IMR-90 (cell line): Measurements from ENCODE around the gene ADAMTS16. TPM values are rescaled to one million over a fixed set of nuclear protein-coding genes. Genes with fewer than 3 reads are reported as not detected.

Experiments
- ATAC-seq: fragments of 200-7000 bp; cut with Tn5 transposase; 2 replicates; pipeline ENCODE4 v1.9.1; 2020; ENCODE audit warnings: low read depth, mild to moderate bottlenecking, moderate library complexity
- BruUV-seq: library from RNA; stranded (reverse); fragments of 400-500 nt; replicated peaks from 2 replicates; lab custom pipeline; 2021; lab: Mats Ljungman, UMichigan
- CTCF ChIA-PET: fragments of 300-600 bp; formaldehyde crosslinking; extraction: SDS; loops from one replicate; lab custom pipeline; 2021; ENCODE audit warnings: antibody characterized with exemption; lab: Yijun Ruan, JAX
- POLR2A ChIA-PET: fragments of 300-600 bp; sonication (Branson Sonifier 250); formaldehyde crosslinking; loops from one replicate; lab custom pipeline; 2022; ENCODE audit warnings: antibody characterized with exemption; ENCODE audit not compliant: unreplicated experiment; lab: Charles Lee
- DNase-seq: peaks from one replicate; pipeline ENCODE4 v3.0.0; 2013
- H2AFZ ChIP-seq: replicated peaks from 2 replicates; pipeline ENCODE3; 2013; ENCODE audit warnings: low read length, mild to moderate bottlenecking; ENCODE audit not compliant: poor library complexity
- H2AK5ac ChIP-seq: 2 replicates; pipeline ENCODE4 v1.6.1; 2013; ENCODE audit warnings: low read depth, low read length, inconsistent platforms
- H2AK9ac ChIP-seq: replicated peaks from 2 replicates; pipeline ENCODE3; 2013; ENCODE audit warnings: mild to moderate bottlenecking, low read depth, low read length, moderate library complexity; ENCODE audit not compliant: poor library complexity
- H2BK120ac ChIP-seq: 2 replicates; pipeline ENCODE4 v1.6.1; 2013; ENCODE audit warnings: low read depth, low read length, inconsistent platforms
- H2BK15ac ChIP-seq: 3 replicates; pipeline ENCODE4 v1.6.1; 2013; ENCODE audit warnings: low read depth, low read length, inconsistent platforms
- H2BK20ac ChIP-seq: 2 replicates; pipeline ENCODE4 v1.6.1; 2013; ENCODE audit warnings: low read depth, mild to moderate bottlenecking, inconsistent platforms, low read length, moderate library complexity
- H2BK5ac ChIP-seq: 2 replicates; pipeline ENCODE4 v1.6.1; 2013; ENCODE audit warnings: mild to moderate bottlenecking, low read depth, low read length, inconsistent platforms; ENCODE audit not compliant: poor library complexity, severe bottlenecking
- H3K14ac ChIP-seq: replicated peaks from 2 replicates; pipeline ENCODE4 v1.6.1; 2013; ENCODE audit warnings: low read depth, low read length, inconsistent platforms
- H3K18ac ChIP-seq: 2 replicates; pipeline ENCODE4 v1.6.1; 2013; ENCODE audit warnings: low read depth, low read length, control low read depth
- H3K23ac ChIP-seq: 2 replicates; pipeline ENCODE4 v1.6.1; 2013; ENCODE audit warnings: low read depth, low read length, inconsistent platforms
- H3K27ac ChIP-seq: 2 replicates; pipeline ENCODE4 v1.5.1; 2013; ENCODE audit warnings: mild to moderate bottlenecking, control low read depth, low read length; ENCODE audit not compliant: insufficient read depth
- H3K27me3 ChIP-seq: 2 replicates; pipeline ENCODE4 v1.6.1; 2013; ENCODE audit warnings: low read length; ENCODE audit not compliant: control insufficient read depth, insufficient read depth
- H3K36me3 ChIP-seq: 2 replicates; pipeline ENCODE4 v1.6.1; 2013; ENCODE audit warnings: low read length, mixed read lengths; ENCODE audit not compliant: control insufficient read depth, insufficient read depth
- H3K4ac ChIP-seq: 2 replicates; pipeline ENCODE4 v1.6.1; 2013; ENCODE audit warnings: low read depth, low read length, inconsistent platforms
- H3K4me1 ChIP-seq: 2 replicates; pipeline ENCODE4 v1.6.1; 2013; ENCODE audit warnings: low read length, mixed read lengths; ENCODE audit not compliant: control insufficient read depth, insufficient read depth
- H3K4me2 ChIP-seq: 2 replicates; pipeline ENCODE4 v1.6.1; 2013; ENCODE audit warnings: low read depth, mild to moderate bottlenecking, control low read depth, low read length, moderate library complexity
- H3K4me3 ChIP-seq: 2 replicates; pipeline ENCODE4 v1.5.1; 2013; ENCODE audit warnings: low read depth, mild to moderate bottlenecking, control low read depth, low read length, moderate library complexity; ENCODE audit not compliant: insufficient read depth
- H3K56ac ChIP-seq: 2 replicates; pipeline ENCODE4 v1.6.1; 2013; ENCODE audit warnings: low read length, inconsistent platforms; ENCODE audit not compliant: insufficient read depth; ENCODE audit errors: extremely low read depth
- H3K79me1 ChIP-seq, 2 experiments: 2 replicates each; pipeline ENCODE4 v1.6.1; 2013; ENCODE audit warnings: low read length in 2 of 2, inconsistent platforms in 1 of 2, low read depth in 1 of 2
- H3K9ac ChIP-seq: 2 replicates; pipeline ENCODE4 v1.6.1; 2013; ENCODE audit warnings: low read depth, low read length, control low read depth
- H3K9me1 ChIP-seq: 2 replicates; pipeline ENCODE4 v1.6.1; 2013; ENCODE audit warnings: low read length, inconsistent platforms; ENCODE audit not compliant: insufficient read depth
- H3K9me3 ChIP-seq: 2 replicates; pipeline ENCODE4 v1.6.1; 2013; ENCODE audit warnings: low read length; ENCODE audit not compliant: control insufficient read depth, insufficient read depth
- H4K20me1 ChIP-seq: 2 replicates; pipeline ENCODE4 v1.6.1; 2013; ENCODE audit warnings: low read length, inconsistent platforms; ENCODE audit not compliant: insufficient read depth
- H4K5ac ChIP-seq: 2 replicates; pipeline ENCODE4 v1.6.1; 2013; ENCODE audit warnings: mild to moderate bottlenecking, low read depth, low read length, control low read depth
- H4K8ac ChIP-seq, 2 experiments: 2 replicates each; pipeline ENCODE4 v1.6.1; 2013; ENCODE audit warnings: low read depth in 2 of 2, low read length in 2 of 2, control low read depth in 1 of 2, inconsistent platforms in 1 of 2
- H4K91ac ChIP-seq: 2 replicates; pipeline ENCODE4 v1.6.1; 2013; ENCODE audit warnings: low read depth, low read length, inconsistent platforms; ENCODE audit not compliant: insufficient read depth
- CHD1 ChIP-seq: IDR thresholded peaks from 2 replicates; pipeline ENCODE4 v1.6.1; 2012; ENCODE audit warnings: low read depth, low read length, improper control_type of control experiment
- FOS ChIP-seq: fragments of 150-350 bp; IDR thresholded peaks from 2 replicates; pipeline ENCODE4 v1.6.1; 2016; ENCODE audit warnings: low read depth, low read length
- MAZ ChIP-seq: IDR thresholded peaks from 2 replicates; pipeline ENCODE4 v1.6.1; 2012; ENCODE audit warnings: low read depth, mild to moderate bottlenecking, low read length, improper control_type of control experiment, moderate library complexity, borderline replicate concordance
- MXI1 ChIP-seq: IDR thresholded peaks from 2 replicates; pipeline ENCODE4 v1.6.1; 2012; ENCODE audit warnings: low read depth, mild to moderate bottlenecking, low read length, moderate library complexity, borderline replicate concordance
- POLR2A ChIP-seq: IDR thresholded peaks from 2 replicates; pipeline ENCODE4 v1.6.1; 2012; ENCODE audit warnings: mild to moderate bottlenecking, low read depth, low read length
- RAD21 ChIP-seq: IDR thresholded peaks from 2 replicates; pipeline ENCODE4 v1.6.1; 2012; ENCODE audit warnings: low read length, improper control_type of control experiment
- WGBS, 2 experiments: methylation state at CpG; one replicate each; pipeline versions ENCODE4 v1.1.5 to v1.1.7; 2013; ENCODE audit warnings: missing lambda C conversion rate in 2 of 2; ENCODE audit not compliant: insufficient read length in 1 of 2; ENCODE audit errors: extremely low coverage in 2 of 2; 5-methylcytosine and 5-hydroxymethylcytosine counted together
- dilution Hi-C: fragments of 300-500 bp; cut with HindIII; formaldehyde crosslinking; loops from one replicate; pipeline ENCODE4 v1.14.3; 2018; ENCODE audit warnings: low sequenced_read_pairs; ENCODE audit not compliant: unreplicated experiment
- in situ Hi-C: fragments of 300-500 bp; cut with MboI; formaldehyde crosslinking; loops from 3 replicates; pipeline ENCODE4 v1.14.3; 2019; ENCODE audit warnings: low sequenced_read_pairs, inconsistent platforms, mixed read lengths
- intact Hi-C: fragments of 100-400 bp; cut with micrococcal nuclease; formaldehyde crosslinking; loops from 2 replicates; pipeline ENCODE4 v1.10.0; 2022
- polyA plus RNA-seq, 3 experiments: library from polyadenylated mRNA; depleted of rRNA; stranded (reverse); fragments of >200 nt; gene quantifications; 2 replicates each; pipeline ENCODE4 v1.2.3, GENCODE V29; 2012; ENCODE audit warnings: low replicate concordance in 1 of 3
- total RNA-seq: library from RNA; depleted of rRNA; stranded (reverse); fragments of >200 nt; gene quantifications from 2 replicates; pipeline ENCODE4 v1.2.3, GENCODE V29; 2012
- TF ChIP-seq, protein P1 (sequence below): fragments of 150-350 bp; IDR thresholded peaks from 2 replicates; pipeline ENCODE4 v1.6.1; 2016; ENCODE audit warnings: low read depth, mild to moderate bottlenecking, low read length, moderate library complexity, borderline replicate concordance

ADAMTS16 gene
- total and polyA plus RNA-seq, 2 of the 4 experiments (the other 2 are of a cell fraction), result 0.09 to 0.18 TPM

DNA sequence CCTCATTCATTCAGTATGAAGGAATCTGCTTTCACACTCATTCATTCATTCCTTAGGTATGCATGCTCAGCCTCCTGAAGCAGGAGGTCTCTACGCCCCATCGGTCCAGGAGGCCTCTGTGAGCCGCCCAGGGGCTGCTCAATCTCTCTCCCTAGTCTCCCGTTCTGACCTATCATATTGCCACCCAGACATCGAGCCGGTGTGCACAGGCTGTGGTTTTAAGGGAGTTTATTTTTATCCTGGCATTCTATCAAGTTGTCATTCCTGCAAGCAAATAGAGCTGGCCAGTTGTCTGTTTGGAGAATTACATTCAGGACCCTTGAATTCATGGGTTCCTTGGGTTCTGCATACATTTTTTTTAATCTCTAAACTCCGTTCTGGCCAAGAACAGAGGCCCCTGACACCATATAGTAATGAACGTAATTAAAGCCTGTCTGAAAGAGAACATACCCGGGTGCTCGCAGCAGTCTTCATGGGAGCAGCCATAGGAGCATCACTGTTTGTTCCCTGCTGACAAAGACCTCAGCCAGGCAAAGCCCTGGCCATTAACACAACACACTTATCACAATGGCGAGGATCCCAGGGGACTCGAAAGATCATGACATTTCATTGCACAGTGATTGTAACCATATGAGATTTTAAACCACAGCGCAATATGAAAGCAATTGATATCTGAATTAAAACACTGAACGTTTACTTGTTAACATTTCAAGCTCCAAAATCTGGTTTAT, 80.9 kb downstream of the ADAMTS16 start:
- intact Hi-C loops, result loop anchor here (10.0 kb wide), 1 partner anchor 326 kb away; no protein-coding TSS in a partner anchor
- Histone ChIP-seq H2BK20ac (no peak overlapping the region), H3K27ac (no peak overlapping the region), H3K4me2 (no peak overlapping the region), H2AFZ (no peak overlapping the region), H3K36me3 (no peaks in the 10 kb centered on the region), H3K79me1 (no peaks in the 10 kb centered on the region), H2AK9ac (no peak overlapping the region), H3K4ac (no peak overlapping the region), H3K23ac (no peak overlapping the region), H3K9me1 (no peaks in the 10 kb centered on the region), H4K20me1 (no peaks in the 10 kb centered on the region), H3K4me1 (no peaks in the 10 kb centered on the region), H3K4me3 (no peak overlapping the region), H4K5ac (no peak overlapping the region), H3K14ac (no peak overlapping the region), H2AK5ac (no peak overlapping the region), H3K9ac (no peak overlapping the region), H2BK5ac (no peak overlapping the region), H4K8ac (no peak overlapping the region), H2BK15ac (no peak overlapping the region), H4K91ac (no peak overlapping the region), H3K27me3 (no peaks in the 10 kb centered on the region), H3K18ac (no peak overlapping the region), H3K56ac (no peak overlapping the region), H3K9me3 (peaks cover 10% of the 10 kb centered on the region), H2BK120ac (no peak overlapping the region)
- ChIA-PET CTCF (no interaction called here), POLR2A (no interaction called here)
- no peak for ATAC-seq
- no TSS peak for BruUV-seq
- TF ChIP-seq MAZ, result no peak
- no peak for TF ChIP-seq RAD21
- no peak for TF ChIP-seq POLR2A
- TF ChIP-seq, protein P1, sequence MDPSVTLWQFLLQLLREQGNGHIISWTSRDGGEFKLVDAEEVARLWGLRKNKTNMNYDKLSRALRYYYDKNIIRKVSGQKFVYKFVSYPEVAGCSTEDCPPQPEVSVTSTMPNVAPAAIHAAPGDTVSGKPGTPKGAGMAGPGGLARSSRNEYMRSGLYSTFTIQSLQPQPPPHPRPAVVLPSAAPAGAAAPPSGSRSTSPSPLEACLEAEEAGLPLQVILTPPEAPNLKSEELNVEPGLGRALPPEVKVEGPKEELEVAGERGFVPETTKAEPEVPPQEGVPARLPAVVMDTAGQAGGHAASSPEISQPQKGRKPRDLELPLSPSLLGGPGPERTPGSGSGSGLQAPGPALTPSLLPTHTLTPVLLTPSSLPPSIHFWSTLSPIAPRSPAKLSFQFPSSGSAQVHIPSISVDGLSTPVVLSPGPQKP, result no peak
- no peak for TF ChIP-seq FOS
- TF ChIP-seq MXI1, result no peak
- TF ChIP-seq CHD1, result no peak
- dilution Hi-C loops, result no loop called here
- in situ Hi-C loops, result no loop called here
- no CpG with 5 or more reads among the region's 14 CpGs for WGBS, 2 experiments
- DNase-seq, result no peak
